GM23248 (cell line): ENCODE data around the gene PCK2. TPM values are rescaled to one million over a fixed set of nuclear protein-coding genes. Genes with fewer than 3 reads are reported as not detected.

Source experiments
- DNase-seq: peaks from one replicate; pipeline ENCODE4 v3.0.0-alpha.2; 2015
- H2AFZ ChIP-seq: fragments of 200-600 bp; sonication (generic); 2 replicates; pipeline ENCODE4 v1.6.1; 2016; ENCODE audit warnings: antibody characterized with exemption
- H3F3A ChIP-seq: fragments of 200-600 bp; sonication (generic); 2 replicates; pipeline ENCODE4 v1.6.1; 2016; ENCODE audit warnings: mild to moderate bottlenecking, antibody characterized with exemption, mixed run types; ENCODE audit not compliant: insufficient read depth
- H3K27ac ChIP-seq: fragments of 200-600 bp; sonication (generic); 2 replicates; pipeline ENCODE4 v1.5.1; 2016; ENCODE audit warnings: mild to moderate bottlenecking
- H3K27me3 ChIP-seq: fragments of 200-600 bp; sonication (generic); replicated peaks from 2 replicates; pipeline ENCODE4 v1.6.1; 2016; ENCODE audit warnings: mild to moderate bottlenecking; ENCODE audit not compliant: insufficient read depth
- H3K36me3 ChIP-seq: fragments of 200-600 bp; sonication (generic); 2 replicates; pipeline ENCODE4 v1.6.1; 2016; ENCODE audit warnings: low read depth, mild to moderate bottlenecking
- H3K4me1 ChIP-seq: fragments of 200-600 bp; sonication (generic); 2 replicates; pipeline ENCODE4 v1.6.1; 2016; ENCODE audit warnings: mild to moderate bottlenecking; ENCODE audit not compliant: insufficient read depth
- H3K4me2 ChIP-seq: fragments of 200-600 bp; sonication (generic); one replicate; pipeline ENCODE4 v1.6.1; 2016; ENCODE audit warnings: mild to moderate bottlenecking; ENCODE audit not compliant: unreplicated experiment
- H3K4me3 ChIP-seq: fragments of 200-600 bp; sonication (generic); 2 replicates; pipeline ENCODE4 v1.5.1; 2016; ENCODE audit warnings: mild to moderate bottlenecking
- H3K79me2 ChIP-seq: fragments of 200-600 bp; sonication (generic); 2 replicates; pipeline ENCODE4 v1.6.1; 2016; ENCODE audit warnings: mild to moderate bottlenecking; ENCODE audit not compliant: insufficient read depth
- H3K9ac ChIP-seq: fragments of 200-600 bp; sonication (generic); 2 replicates; pipeline ENCODE4 v1.6.1; 2016; ENCODE audit warnings: mild to moderate bottlenecking
- H3K9me2 ChIP-seq: fragments of 200-600 bp; sonication (generic); 2 replicates; pipeline ENCODE4 v1.6.1; 2016; ENCODE audit warnings: mixed run types, mild to moderate bottlenecking, moderate library complexity; ENCODE audit not compliant: insufficient read depth
- H3K9me3 ChIP-seq: fragments of 200-600 bp; sonication (generic); one replicate; pipeline ENCODE4 v1.6.1; 2017; ENCODE audit warnings: low read depth
- H4K20me1 ChIP-seq: fragments of 200-600 bp; sonication (generic); 2 replicates; pipeline ENCODE4 v1.6.0; 2016; ENCODE audit not compliant: insufficient read depth
- EZH2 ChIP-seq: fragments of 200-600 bp; sonication (generic); IDR thresholded peaks from 2 replicates; pipeline ENCODE4 v1.6.1; 2018; ENCODE audit warnings: antibody characterized with exemption, mild to moderate bottlenecking; ENCODE audit not compliant: insufficient read depth, poor library complexity, severe bottlenecking
- EZH2phosphoT487 ChIP-seq: fragments of 200-600 bp; sonication (generic); IDR thresholded peaks from 2 replicates; pipeline ENCODE4 v1.6.1; 2018; ENCODE audit warnings: antibody characterized with exemption, moderate library complexity, mild to moderate bottlenecking, low read depth; ENCODE audit not compliant: insufficient read depth
- WGBS, 2 experiments: methylation state at CpG; one replicate each; pipeline ENCODE4 v1.1.6; 2015 to 2017; ENCODE audit warnings: low lambda C conversion rate in 2 of 2, low coverage in 1 of 2; ENCODE audit errors: missing lambda C conversion rate in 2 of 2; 5-methylcytosine and 5-hydroxymethylcytosine counted together
- in situ Hi-C: fragments of 300-500 bp; cut with MboI; formaldehyde crosslinking; loops from 2 replicates; pipeline ENCODE4 v1.15.0; 2020
- polyA plus RNA-seq: library from polyadenylated mRNA; unstranded; fragments of >200 nt; fragmentation: Nextera tagmentation; extraction: Ambion mirVana; gene quantifications from 2 replicates; pipeline ENCODE4 v1.2.1, GENCODE V29; 2016
- total RNA-seq: library from RNA; depleted of rRNA; stranded (reverse); fragments of >200 nt; shearing (Covaris generic); gene quantifications from 2 replicates; pipeline ENCODE4 v1.2.3, GENCODE V29; 2014

PCK2 gene
- total and polyA plus RNA-seq, 2 experiments from 2014 or later, result 84.3 to 148 TPM

GRCh38 chr14:24117179-24117578 lies 23.1 kb downstream of the PCK2 start:
- H3K36me3 ChIP-seq, result peaks cover 9% of the 10 kb centered on the region; the same call in 1 of the 2 replicates
- in situ Hi-C loops, result no loop called here
- H3F3A ChIP-seq, result peaks cover 5% of the 10 kb centered on the region
- no peak for TF ChIP-seq EZH2
- no peak for TF ChIP-seq EZH2phosphoT487
- no peak overlapping the region for H3K4me3 ChIP-seq
- H3K9ac ChIP-seq, result no peak overlapping the region
- H3K9me2 ChIP-seq, result no peaks in the 10 kb centered on the region
- H3K27me3 ChIP-seq, result no peaks in the 10 kb centered on the region
- no peak overlapping the region for H3K27ac ChIP-seq
- H3K4me2 ChIP-seq, result no peak overlapping the region
- peaks cover 12% of the 10 kb centered on the region for H3K4me1 ChIP-seq
- no peaks in the 10 kb centered on the region for H3K9me3 ChIP-seq
- no peak overlapping the region for H2AFZ ChIP-seq
- no peak for DNase-seq
- 85 to 89% methylated on average over 6 of the region's 6 CpGs for WGBS, 2 experiments
- no peaks in the 10 kb centered on the region for H4K20me1 ChIP-seq
- peaks cover 16% of the 10 kb centered on the region; the same call in 1 of the 2 replicates for H3K79me2 ChIP-seq

DNA sequence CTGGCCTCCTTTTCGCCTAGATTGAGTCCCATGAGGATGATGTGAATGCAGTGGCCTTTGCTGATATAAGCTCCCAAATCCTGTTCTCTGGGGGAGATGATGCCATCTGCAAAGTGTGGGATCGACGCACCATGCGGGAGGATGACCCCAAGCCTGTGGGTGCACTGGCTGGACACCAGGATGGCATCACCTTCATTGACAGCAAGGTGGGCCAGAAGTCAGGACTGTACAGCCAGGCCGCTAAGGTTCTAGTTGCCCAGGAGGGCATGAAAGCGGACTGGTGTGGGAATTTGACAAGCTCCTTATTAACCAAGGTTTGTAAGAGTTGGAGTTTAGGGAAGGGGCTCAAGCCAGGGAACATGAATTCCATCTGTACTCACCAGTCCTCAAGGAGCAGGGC lies 25.6 kb downstream of the PCK2 start:
- no peaks in the 10 kb centered on the region for H4K20me1 ChIP-seq
- in situ Hi-C loops, result no loop called here
- no peak overlapping the region for H2AFZ ChIP-seq
- no peaks in the 10 kb centered on the region for H3K27me3 ChIP-seq
- no peaks in the 10 kb centered on the region for H3F3A ChIP-seq
- WGBS, 2 experiments, result 100% methylated on average over 6 of the region's 6 CpGs
- H3K4me3 ChIP-seq, result no peak overlapping the region
- H3K9ac ChIP-seq, result no peak overlapping the region
- no peak overlapping the region for H3K4me2 ChIP-seq
- TF ChIP-seq EZH2 (no peak), EZH2phosphoT487 (no peak)
- no peak for DNase-seq
- peaks cover 12% of the 10 kb centered on the region for H3K4me1 ChIP-seq
- H3K27ac ChIP-seq, result no peak overlapping the region
- H3K36me3 ChIP-seq, result peaks cover 9% of the 10 kb centered on the region; the same call in 1 of the 2 replicates
- H3K9me2 ChIP-seq, result no peaks in the 10 kb centered on the region
- H3K9me3 ChIP-seq, result no peaks in the 10 kb centered on the region
- H3K79me2 ChIP-seq, result peaks cover 16% of the 10 kb centered on the region; the same call in 1 of the 2 replicates

DNA sequence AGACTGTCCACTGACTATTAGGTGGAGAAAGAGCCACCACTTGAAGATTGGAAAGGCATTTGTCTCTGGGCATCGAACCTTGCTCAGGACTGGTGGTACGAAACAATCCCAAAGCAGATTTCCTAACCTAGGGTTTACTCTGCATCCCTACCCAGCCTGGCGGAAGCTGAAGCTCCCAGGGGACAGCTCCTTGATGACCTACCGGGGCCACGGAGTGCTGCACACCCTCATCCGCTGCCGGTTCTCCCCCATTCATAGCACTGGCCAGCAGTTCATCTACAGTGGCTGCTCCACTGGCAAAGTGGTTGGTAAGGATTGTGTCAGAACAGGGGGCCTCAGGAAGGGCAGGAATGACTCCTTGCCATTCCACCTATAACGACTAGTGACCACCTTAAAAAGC lies 27.1 kb downstream of the PCK2 start:
- in situ Hi-C loops, result no loop called here
- H3K4me2 ChIP-seq, result no peak overlapping the region
- H3K27ac ChIP-seq, result no peak overlapping the region
- H3F3A ChIP-seq, result no peaks in the 10 kb centered on the region
- peaks cover 9% of the 10 kb centered on the region; the same call in 1 of the 2 replicates for H3K36me3 ChIP-seq
- WGBS, 2 experiments, result 95 to 99% methylated on average over 8 of the region's 8 CpGs
- no peaks in the 10 kb centered on the region for H4K20me1 ChIP-seq
- no peaks in the 10 kb centered on the region for H3K9me3 ChIP-seq
- peaks cover 3% of the 10 kb centered on the region; the same call in 1 of the 2 replicates for H3K4me1 ChIP-seq
- H2AFZ ChIP-seq, result no peak overlapping the region
- H3K79me2 ChIP-seq, result peaks cover 5% of the 10 kb centered on the region; the same call in 1 of the 2 replicates
- H3K9me2 ChIP-seq, result no peaks in the 10 kb centered on the region
- H3K27me3 ChIP-seq, result no peaks in the 10 kb centered on the region
- H3K9ac ChIP-seq, result no peak overlapping the region
- H3K4me3 ChIP-seq, result no peak overlapping the region
- TF ChIP-seq EZH2phosphoT487 (no peak), EZH2 (no peak)
- DNase-seq, result no peak

- Histone ChIP-seq H3K27me3 (no peaks in the 10 kb centered on the region), H3K4me3 (no peak overlapping the region), H3K4me2 (no peak overlapping the region), H4K20me1 (no peaks in the 10 kb centered on the region), H3K4me1 (no peaks in the 10 kb centered on the region), H3K9me3 (no peaks in the 10 kb centered on the region), H3F3A (no peaks in the 10 kb centered on the region), H3K79me2 (no peaks in the 10 kb centered on the region), H3K36me3 (peaks cover 9% of the 10 kb centered on the region; the same call in 1 of the 2 replicates), H2AFZ (no peak overlapping the region), H3K27ac (no peak overlapping the region), H3K9me2 (no peaks in the 10 kb centered on the region), H3K9ac (no peak overlapping the region)
- in situ Hi-C loops, result no loop called here
- 89 to 92% methylated on average over 4 of the region's 4 CpGs for WGBS, 2 experiments
- no peak for TF ChIP-seq EZH2phosphoT487
- TF ChIP-seq EZH2, result no peak
- no peak for DNase-seq
Measured at GRCh38 chr14:24122416-24122815, 28.3 kb downstream of the PCK2 start.

- Histone ChIP-seq H3K79me2 (no peaks in the 10 kb centered on the region), H2AFZ (no peak overlapping the region), H3K27ac (no peak overlapping the region), H3K4me1 (no peaks in the 10 kb centered on the region), H4K20me1 (no peaks in the 10 kb centered on the region), H3K4me3 (no peak overlapping the region), H3K4me2 (no peak overlapping the region), H3K9me3 (no peaks in the 10 kb centered on the region), H3F3A (no peaks in the 10 kb centered on the region), H3K9ac (no peak overlapping the region), H3K36me3 (peaks cover 9% of the 10 kb centered on the region; the same call in 1 of the 2 replicates), H3K27me3 (no peaks in the 10 kb centered on the region), H3K9me2 (no peaks in the 10 kb centered on the region)
- TF ChIP-seq EZH2 (no peak), EZH2phosphoT487 (no peak)
- no peak for DNase-seq
- WGBS, 2 experiments, result 76 to 87% methylated on average over 8 of the region's 8 CpGs
- in situ Hi-C loops, result no loop called here
Measured at GRCh38 chr14:24122898-24123297, 28.8 kb downstream of the PCK2 start.
